Measurements from ENCODE around the gene HDHD3. TPM values are rescaled to one million over a fixed set of nuclear protein-coding genes. Genes with fewer than 3 reads are reported as not detected.

The HDHD3 gene
- total RNA-seq, 6 experiments from 2014 or later, result 3.3 to 4.8 (median 3.8) TPM

DNA sequence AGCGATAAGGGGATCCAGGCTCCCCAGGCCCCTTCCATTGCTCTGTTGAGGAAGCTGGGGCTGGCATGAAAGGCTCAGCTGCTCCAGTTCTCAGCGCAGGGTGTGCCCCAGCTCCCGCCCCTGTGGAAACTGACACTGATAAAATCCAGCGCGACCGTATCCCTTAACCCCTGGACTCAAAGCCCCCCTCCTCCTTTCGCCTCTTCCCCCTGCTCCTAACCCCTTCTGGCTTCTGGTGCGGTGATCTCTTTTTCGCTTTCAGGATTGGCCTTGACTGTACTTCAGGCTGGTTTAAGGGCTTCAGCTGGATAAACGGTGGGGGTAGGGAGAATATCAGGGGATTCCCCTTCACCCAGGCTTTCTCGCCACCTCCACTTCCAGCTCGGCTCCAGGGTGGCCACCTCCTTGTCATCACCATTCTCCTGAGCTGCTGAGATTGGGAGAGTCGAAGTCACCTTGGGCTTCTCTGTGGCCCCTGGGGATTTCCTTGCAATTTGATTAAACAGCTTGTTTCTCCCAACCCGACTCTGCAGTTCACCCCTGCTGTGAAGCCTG, 26.6 kb downstream of the HDHD3 start:
- Mint-ChIP-seq H3K27ac (no peak overlapping the region), H3K4me3 (no peak overlapping the region), H3K27me3 (ENCODE audit: insufficient read depth) (peaks cover 43% of the 10 kb centered on the region)

DNA sequence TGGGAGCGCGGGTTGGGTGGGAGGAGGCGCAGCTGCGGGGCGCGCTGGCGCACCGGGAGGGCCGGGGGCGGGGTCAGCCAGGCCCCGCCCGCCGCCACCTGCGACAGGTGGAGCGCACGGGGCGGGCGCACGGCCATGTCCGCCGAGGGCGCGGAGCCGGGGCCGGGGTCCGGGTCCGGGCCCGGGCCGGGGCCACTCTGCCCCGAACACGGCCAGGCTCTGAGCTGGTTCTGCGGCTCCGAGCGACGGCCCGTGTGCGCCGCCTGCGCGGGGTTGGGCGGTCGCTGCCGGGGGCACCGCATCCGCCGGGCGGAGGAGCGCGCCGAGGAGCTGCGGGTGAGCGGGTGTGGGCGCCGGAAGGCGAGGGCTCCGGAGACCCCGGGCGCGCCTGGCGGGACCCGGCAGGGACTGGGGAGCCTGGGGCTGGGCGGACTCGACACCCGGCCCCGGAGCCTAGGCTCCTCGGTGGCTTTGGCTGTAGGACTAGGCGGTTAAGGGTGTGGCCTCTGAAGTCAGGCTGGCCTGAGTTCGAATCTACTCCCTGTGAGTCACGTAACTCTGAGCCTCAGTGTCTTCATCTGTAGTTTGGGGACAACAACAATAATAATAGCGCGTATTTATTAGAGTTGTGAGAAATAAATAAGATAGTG, 27.2 kb downstream of the HDHD3 start, which contains the start of gene BSPRY:
Gene BSPRY, plus strand, starts transcription at position 97 of the 650 bp plus-strand sequence. Its CDS starts 39 bp downstream, at position 136.
- peaks cover 44% of the 10 kb centered on the region for H3K27me3 Mint-ChIP-seq (ENCODE audit: insufficient read depth)
- no peaks in the 10 kb centered on the region for H3K9me3 Mint-ChIP-seq
- DNase-seq, result no peak
- no peak within 1 kb of the TSS for H3K27ac Mint-ChIP-seq
- TF ChIP-seq, protein P1, sequence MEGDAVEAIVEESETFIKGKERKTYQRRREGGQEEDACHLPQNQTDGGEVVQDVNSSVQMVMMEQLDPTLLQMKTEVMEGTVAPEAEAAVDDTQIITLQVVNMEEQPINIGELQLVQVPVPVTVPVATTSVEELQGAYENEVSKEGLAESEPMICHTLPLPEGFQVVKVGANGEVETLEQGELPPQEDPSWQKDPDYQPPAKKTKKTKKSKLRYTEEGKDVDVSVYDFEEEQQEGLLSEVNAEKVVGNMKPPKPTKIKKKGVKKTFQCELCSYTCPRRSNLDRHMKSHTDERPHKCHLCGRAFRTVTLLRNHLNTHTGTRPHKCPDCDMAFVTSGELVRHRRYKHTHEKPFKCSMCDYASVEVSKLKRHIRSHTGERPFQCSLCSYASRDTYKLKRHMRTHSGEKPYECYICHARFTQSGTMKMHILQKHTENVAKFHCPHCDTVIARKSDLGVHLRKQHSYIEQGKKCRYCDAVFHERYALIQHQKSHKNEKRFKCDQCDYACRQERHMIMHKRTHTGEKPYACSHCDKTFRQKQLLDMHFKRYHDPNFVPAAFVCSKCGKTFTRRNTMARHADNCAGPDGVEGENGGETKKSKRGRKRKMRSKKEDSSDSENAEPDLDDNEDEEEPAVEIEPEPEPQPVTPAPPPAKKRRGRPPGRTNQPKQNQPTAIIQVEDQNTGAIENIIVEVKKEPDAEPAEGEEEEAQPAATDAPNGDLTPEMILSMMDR (IDR thresholded peaks at IDR 0.05), result no peak
- no peaks in the 10 kb centered on the region for H3K4me1 Mint-ChIP-seq (ENCODE audit: low read depth)
- H3K36me3 Mint-ChIP-seq (ENCODE audit: low read depth), result no peaks in the 10 kb centered on the region
- no peak within 1 kb of the TSS for H3K4me3 Mint-ChIP-seq

More for the DNA sequence above, 26.6 kb downstream of the HDHD3 start:
- Mint-ChIP-seq H3K4me1 (ENCODE audit: low read depth) (no peaks in the 10 kb centered on the region), H3K9me3 (no peaks in the 10 kb centered on the region), H3K36me3 (ENCODE audit: low read depth) (no peaks in the 10 kb centered on the region)
- no peak for DNase-seq
- TF ChIP-seq, protein P1 (IDR thresholded peaks at IDR 0.05), result no peak

DNA sequence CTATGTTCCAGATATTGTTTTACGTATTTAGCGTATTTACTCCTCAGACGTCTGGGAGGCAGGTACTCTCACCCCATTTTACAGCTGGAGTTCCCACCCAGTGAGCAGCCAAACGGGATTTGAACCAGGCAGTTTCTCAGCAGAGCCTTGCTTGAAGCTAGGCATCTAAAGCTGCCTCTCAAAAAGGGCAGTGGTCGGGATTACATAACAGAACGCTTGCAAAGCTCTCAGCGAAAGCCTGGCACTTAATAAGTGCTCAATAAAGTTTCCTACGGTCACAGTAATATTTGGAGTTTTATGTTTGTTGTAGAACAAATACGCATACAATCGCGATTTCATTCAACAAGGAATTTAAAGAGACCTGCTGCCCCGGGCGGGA, 27.7 kb downstream of the HDHD3 start:
- Mint-ChIP-seq H3K4me3 (no peak overlapping the region), H3K27ac (no peak overlapping the region), H3K36me3 (ENCODE audit: low read depth) (no peaks in the 10 kb centered on the region), H3K9me3 (no peaks in the 10 kb centered on the region), H3K27me3 (ENCODE audit: insufficient read depth) (peaks cover 44% of the 10 kb centered on the region), H3K4me1 (ENCODE audit: low read depth) (no peaks in the 10 kb centered on the region)
- TF ChIP-seq, protein P1 (IDR thresholded peaks at IDR 0.05), result no peak
- DNase-seq, result no peak

DNA sequence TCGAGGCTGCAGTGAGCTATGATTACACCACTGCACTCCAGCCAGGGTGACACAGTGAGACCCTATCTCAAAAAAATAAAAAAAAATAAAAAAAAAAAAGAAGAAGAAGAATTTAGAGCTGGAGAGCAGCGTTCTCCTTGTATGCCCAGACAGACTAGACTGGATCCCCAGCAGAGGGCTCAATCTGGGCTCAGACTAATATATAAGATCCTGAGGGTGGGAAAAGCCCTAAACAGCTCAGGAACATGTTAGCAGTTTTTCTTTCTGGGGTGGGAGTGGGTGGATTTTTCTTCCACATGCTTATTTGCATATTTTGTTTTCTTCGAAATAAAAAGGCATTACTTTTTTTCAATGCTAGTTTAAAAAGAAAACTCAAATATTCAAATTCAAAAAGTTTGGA, 28.3 kb downstream of the HDHD3 start:
- DNase-seq, result no peak
- Mint-ChIP-seq H3K27me3 (ENCODE audit: insufficient read depth) (peaks cover 42% of the 10 kb centered on the region), H3K27ac (no peak overlapping the region), H3K4me1 (ENCODE audit: low read depth) (no peaks in the 10 kb centered on the region), H3K36me3 (ENCODE audit: low read depth) (no peaks in the 10 kb centered on the region), H3K9me3 (no peaks in the 10 kb centered on the region), H3K4me3 (no peak overlapping the region)
- TF ChIP-seq, protein P1 (IDR thresholded peaks at IDR 0.05), result no peak

DNA sequence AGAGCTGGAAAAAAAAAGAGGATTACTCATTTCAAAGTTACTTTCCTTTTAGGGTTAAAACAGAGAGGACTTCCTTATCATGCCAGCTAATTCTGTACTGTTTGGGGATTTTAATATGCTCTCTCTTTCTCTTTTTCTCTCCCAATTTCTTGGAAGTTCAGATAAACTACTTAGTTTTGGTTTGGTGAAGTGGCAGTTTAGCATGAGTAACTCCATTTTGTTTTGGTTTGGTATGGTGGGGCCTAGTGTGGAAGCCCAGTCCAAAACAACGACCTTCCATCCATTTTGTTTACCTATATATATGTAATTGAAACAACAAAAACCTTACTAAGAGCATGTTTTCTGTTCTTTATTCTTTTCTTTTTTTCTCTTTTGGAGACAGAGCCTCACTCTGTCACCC, 31.1 kb downstream of the HDHD3 start:
- no peaks in the 10 kb centered on the region for H3K4me1 Mint-ChIP-seq (ENCODE audit: low read depth)
- no peaks in the 10 kb centered on the region for H3K36me3 Mint-ChIP-seq (ENCODE audit: low read depth)
- H3K27ac Mint-ChIP-seq, result no peak overlapping the region
- no peak for DNase-seq
- TF ChIP-seq, protein P1 (IDR thresholded peaks at IDR 0.05), result no peak
- peaks cover 26% of the 10 kb centered on the region for H3K27me3 Mint-ChIP-seq (ENCODE audit: insufficient read depth)
- H3K4me3 Mint-ChIP-seq, result no peak overlapping the region
- H3K9me3 Mint-ChIP-seq, result no peaks in the 10 kb centered on the region
